Kidney (tissue), 14 donors: ENCODE measurements around the gene NEURL1B. TPM values are rescaled to one million over a fixed set of nuclear protein-coding genes. Genes with fewer than 3 reads are reported as not detected.

Experiments used
- DNase-seq, 5 donors: peaks; one replicate each; pipeline ENCODE4 v3.0.0-alpha.2; 2013 to 2020
- FAIRE-seq: peaks from 2 replicates; lab custom pipeline; 2012; peaks lifted over from hg19 to GRCh38; lab: Jason Lieb, UNC
- H3K27ac ChIP-seq, 2 donors: one replicate each; pipeline ENCODE4 v1.7.0; 2013; ENCODE audit warnings: low read depth in 2 of 2, low read length in 2 of 2, inconsistent platforms in 1 of 2
- H3K27me3 ChIP-seq: one replicate; pipeline ENCODE4 v1.7.1; 2013; ENCODE audit warnings: low read length, inconsistent platforms; ENCODE audit not compliant: control insufficient read depth, insufficient read depth
- H3K36me3 ChIP-seq, 3 donors: one replicate each; pipeline versions ENCODE4 v1.7.0 to v1.7.1; 2013; ENCODE audit warnings: low read length in 3 of 3, control low read depth in 1 of 3, inconsistent platforms in 1 of 3; ENCODE audit not compliant: insufficient read depth in 3 of 3, control insufficient read depth in 2 of 3
- H3K4me1 ChIP-seq, 3 donors: one replicate each; pipeline versions ENCODE4 v1.7.0 to v1.7.1; 2013; ENCODE audit warnings: low read length in 3 of 3, inconsistent platforms in 1 of 3, low read depth in 1 of 3; ENCODE audit not compliant: control insufficient read depth in 2 of 3, insufficient read depth in 2 of 3
- H3K4me3 ChIP-seq, 3 donors: one replicate each; pipeline versions ENCODE4 v1.7.0 to v1.8.1; 2013; ENCODE audit warnings: low read length in 3 of 3, control low read depth in 1 of 3, inconsistent platforms in 1 of 3
- H3K9ac ChIP-seq, 3 donors: one replicate each; pipeline versions ENCODE4 v1.7.0 to v1.7.1; 2013; ENCODE audit warnings: low read length in 3 of 3, control low read depth in 1 of 3, inconsistent platforms in 1 of 3
- H3K9me3 ChIP-seq, 3 donors: one replicate each; pipeline versions ENCODE4 v1.7.0 to v1.7.1; 2013; ENCODE audit warnings: low read length in 3 of 3, control low read depth in 1 of 3, inconsistent platforms in 1 of 3; ENCODE audit not compliant: control insufficient read depth in 2 of 3, insufficient read depth in 1 of 3
- intact Hi-C: fragments of 100-400 bp; cut with DNase I; formaldehyde crosslinking; loops from one replicate; pipeline ENCODE4 v1.11.1; 2022
- polyA plus RNA-seq: library from polyadenylated mRNA; stranded (reverse); fragments of 350-450 nt; fragmentation: Illumina TruSeq; extraction: RNeasy Lipid Tissue Mini Kit (QIAGEN cat#74804); gene quantifications from one replicate; pipeline ENCODE4 v1.2.3, GENCODE V29; 2014; ENCODE audit warnings: low read depth, low replicate concordance; ENCODE audit not compliant: insufficient read depth
- total RNA-seq: library from RNA; stranded (reverse); fragmentation: NEBNext Ultra II Directional; extraction: Animal tissue kit (Norgen Biotek cat#: 25700); gene quantifications from one replicate; pipeline ENCODE4 v1.2.1, GENCODE V29; 2021
- TF ChIP-seq, protein P1 (sequence below): IDR thresholded peaks from 3 replicates; pipeline ENCODE4 v1.5.1; 2012; ENCODE audit warnings: mild to moderate bottlenecking, moderate library complexity, borderline replicate concordance; ENCODE audit not compliant: insufficient read depth; ENCODE audit errors: extremely low read depth
- donor health status: control.
- donor health status: control.
- donor health status: control.
- donor health status: control.
- donor health status: control.
- donor health status: DM: yes; HTN: yes; CAD: no.
- donor health status: Normal renal cell carcinoma (clear cell type).

NEURL1B gene
- total and polyA plus RNA-seq, 2 donors from 2014 or later: 5.4 to 42.6 TPM

DNA sequence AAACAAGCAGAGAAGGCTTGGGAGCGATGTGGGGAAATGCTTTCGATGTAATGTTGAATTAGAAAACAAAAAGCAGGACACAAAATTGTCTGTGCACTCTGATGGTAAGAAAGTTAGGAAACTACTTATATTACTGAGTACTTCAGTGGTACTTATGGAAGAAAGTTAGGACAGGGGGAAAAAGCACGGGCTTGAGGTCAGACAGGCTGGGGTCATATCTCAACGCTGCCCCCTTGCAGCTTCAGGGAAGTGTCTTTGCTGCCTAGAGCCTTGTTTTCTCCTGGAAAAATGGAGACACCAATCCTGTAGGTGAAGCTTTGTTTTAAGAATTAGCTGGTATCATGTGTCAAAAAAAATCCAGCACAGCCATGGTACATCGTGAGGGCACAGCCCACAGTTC is 23.0 kb downstream of the NEURL1B start:
- intact Hi-C loops: no loop called here
- no peaks in the 10 kb centered on the region for H3K27me3 ChIP-seq
- FAIRE-seq: no peak
- H3K4me1 ChIP-seq: peaks cover 0 to 11% (median 4%) of the 10 kb centered on the region in 3 donors
- no peak overlapping the region for H3K4me3 ChIP-seq
- no peak overlapping the region for H3K27ac ChIP-seq
- H3K9ac ChIP-seq: no peak overlapping the region
- TF ChIP-seq, protein P1, sequence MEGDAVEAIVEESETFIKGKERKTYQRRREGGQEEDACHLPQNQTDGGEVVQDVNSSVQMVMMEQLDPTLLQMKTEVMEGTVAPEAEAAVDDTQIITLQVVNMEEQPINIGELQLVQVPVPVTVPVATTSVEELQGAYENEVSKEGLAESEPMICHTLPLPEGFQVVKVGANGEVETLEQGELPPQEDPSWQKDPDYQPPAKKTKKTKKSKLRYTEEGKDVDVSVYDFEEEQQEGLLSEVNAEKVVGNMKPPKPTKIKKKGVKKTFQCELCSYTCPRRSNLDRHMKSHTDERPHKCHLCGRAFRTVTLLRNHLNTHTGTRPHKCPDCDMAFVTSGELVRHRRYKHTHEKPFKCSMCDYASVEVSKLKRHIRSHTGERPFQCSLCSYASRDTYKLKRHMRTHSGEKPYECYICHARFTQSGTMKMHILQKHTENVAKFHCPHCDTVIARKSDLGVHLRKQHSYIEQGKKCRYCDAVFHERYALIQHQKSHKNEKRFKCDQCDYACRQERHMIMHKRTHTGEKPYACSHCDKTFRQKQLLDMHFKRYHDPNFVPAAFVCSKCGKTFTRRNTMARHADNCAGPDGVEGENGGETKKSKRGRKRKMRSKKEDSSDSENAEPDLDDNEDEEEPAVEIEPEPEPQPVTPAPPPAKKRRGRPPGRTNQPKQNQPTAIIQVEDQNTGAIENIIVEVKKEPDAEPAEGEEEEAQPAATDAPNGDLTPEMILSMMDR: no peak
- H3K36me3 ChIP-seq: no peaks in the 10 kb centered on the region
- no peaks in the 10 kb centered on the region for H3K9me3 ChIP-seq
- no peak for DNase-seq

DNA sequence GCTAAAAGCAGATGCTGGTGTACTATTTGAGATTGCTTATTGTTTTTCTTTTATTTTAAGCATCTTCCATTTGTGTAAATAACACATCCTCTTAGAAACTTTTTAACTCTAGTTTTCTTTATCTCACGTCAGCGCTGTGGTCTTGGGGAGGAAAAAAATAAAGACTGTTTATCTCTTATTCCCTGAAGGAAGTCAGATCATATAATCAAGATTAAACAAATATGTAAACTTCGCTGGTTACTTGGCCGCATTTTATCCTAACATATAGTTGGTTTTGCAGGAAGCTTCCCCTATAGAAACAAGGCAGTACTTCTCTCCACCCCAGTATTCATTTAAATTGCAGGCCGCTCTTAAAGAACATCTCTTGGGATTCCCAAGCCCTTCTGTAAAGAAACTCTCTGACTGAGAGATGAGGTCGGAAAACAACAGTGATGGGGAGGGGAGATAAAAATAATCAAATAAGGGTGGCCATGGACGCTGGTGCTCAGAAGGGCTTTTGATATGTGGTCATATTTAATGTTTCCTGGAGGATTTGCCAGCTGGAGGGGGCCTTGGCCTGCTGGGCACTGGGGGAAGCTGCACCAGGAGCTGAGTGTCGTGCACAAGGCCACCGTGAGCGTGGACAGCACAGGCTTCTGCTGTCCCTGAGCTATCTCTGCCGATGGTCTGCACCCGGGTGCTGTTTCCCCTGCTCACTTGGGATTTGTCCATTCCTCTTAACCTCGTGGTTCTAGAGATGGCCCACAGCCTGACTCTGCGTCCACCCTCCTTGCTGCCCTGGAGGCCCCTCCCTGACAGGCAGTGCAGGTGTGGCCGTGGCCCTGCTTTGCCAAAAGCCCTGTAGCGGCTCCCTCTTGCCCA is 23.8 kb downstream of the NEURL1B start:
- Histone ChIP-seq H3K9me3 (no peaks in the 10 kb centered on the region), H3K4me1 (peaks cover 0 to 5% (median 0%) of the 10 kb centered on the region in 3 donors), H3K27me3 (no peaks in the 10 kb centered on the region), H3K27ac (no peak overlapping the region), H3K4me3 (no peak overlapping the region), H3K36me3 (no peaks in the 10 kb centered on the region), H3K9ac (no peak overlapping the region)
- no peak for FAIRE-seq
- no peak for DNase-seq
- TF ChIP-seq, protein P1: no peak
- intact Hi-C loops: no loop called here

DNA sequence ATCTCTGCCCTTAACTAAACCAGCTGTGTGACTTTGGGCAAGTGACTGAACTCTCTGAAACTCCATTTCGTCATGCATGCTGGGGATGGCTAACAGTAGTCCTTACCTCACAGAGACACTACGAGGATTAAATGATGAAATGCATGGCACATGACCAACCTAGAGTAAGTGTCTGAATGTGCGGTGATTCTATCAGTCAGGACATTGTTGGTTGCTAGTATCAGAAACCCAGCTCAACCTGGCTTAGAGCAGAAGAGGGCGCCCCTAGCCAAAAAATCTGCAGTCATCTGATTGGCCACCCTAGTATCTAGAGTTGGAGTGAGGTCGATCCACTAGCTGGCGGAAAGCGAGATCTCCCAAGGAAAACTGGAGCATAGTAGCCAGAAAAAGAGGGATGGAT is 25.2 kb downstream of the NEURL1B start:
- H3K27me3 ChIP-seq: no peaks in the 10 kb centered on the region
- TF ChIP-seq, protein P1: no peak
- no peak overlapping the region for H3K4me3 ChIP-seq
- H3K4me1 ChIP-seq: no peaks in the 10 kb centered on the region
- H3K27ac ChIP-seq: no peak overlapping the region
- DNase-seq (no peak), FAIRE-seq (no peak)
- H3K9me3 ChIP-seq: no peaks in the 10 kb centered on the region
- H3K9ac ChIP-seq: no peak overlapping the region
- intact Hi-C loops: no loop called here
- peaks cover 0 to 2% (median 0%) of the 10 kb centered on the region in 3 donors for H3K36me3 ChIP-seq
